CD4-positive, alpha-beta T cell treated with Interleukin-10 for 1 hour (primary cell): ENCODE results near the gene REPS1.

Experiments
- DNase-seq: peaks from one replicate; pipeline ENCODE4 v3.0.0-alpha.2; 2020

REPS1 gene

DNA sequence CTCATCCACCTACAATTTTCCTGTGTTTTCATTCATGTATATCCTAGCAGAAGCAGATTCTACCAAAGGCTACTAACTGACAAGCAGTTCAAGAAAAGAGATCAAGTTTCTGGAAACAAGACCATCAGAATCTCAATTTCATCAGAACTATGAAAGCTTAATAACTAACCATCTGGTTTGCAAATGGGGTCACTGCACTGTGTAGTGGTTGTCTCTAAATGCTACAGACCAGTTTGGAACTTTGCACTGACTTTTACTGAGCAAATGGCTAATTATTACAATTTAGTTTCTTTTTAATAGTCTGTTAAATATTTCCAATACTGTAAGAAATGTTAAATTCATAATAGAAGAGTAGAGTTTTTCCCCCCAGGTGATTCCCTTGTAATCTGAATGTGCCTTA lies 64.5 kb downstream of the REPS1 start:
- DNase-seq, result no peak

GRCh38 chr6:138920906-138921305 lies 67.1 kb downstream of the REPS1 start:
- no peak for DNase-seq

- DNase-seq, result no peak
Observed at GRCh38 chr6:138914701-138915100, 73.4 kb downstream of the REPS1 start.

DNA sequence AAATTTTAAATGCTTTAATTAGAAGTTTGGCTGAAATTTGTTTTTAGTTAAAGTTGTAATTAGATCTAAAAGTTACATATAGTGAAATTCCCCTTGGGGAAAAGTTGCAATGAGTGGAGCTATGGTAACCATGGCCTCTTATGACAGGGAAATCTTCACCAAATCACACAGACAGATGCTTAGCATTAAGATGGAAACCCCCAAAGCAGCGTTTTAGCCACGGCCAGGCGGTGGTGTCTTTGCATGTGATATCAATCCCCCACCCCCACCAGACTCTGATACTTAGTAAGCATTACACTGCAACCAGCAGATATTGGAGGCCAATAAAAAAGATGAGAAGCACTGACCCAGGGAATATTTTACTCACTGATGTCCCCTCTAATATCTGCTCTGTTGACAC lies 75.7 kb downstream of the REPS1 start:
- DNase-seq, result no peak

- no peak for DNase-seq
Observed at GRCh38 chr6:138909975-138910374, 78.1 kb downstream of the REPS1 start.

DNA sequence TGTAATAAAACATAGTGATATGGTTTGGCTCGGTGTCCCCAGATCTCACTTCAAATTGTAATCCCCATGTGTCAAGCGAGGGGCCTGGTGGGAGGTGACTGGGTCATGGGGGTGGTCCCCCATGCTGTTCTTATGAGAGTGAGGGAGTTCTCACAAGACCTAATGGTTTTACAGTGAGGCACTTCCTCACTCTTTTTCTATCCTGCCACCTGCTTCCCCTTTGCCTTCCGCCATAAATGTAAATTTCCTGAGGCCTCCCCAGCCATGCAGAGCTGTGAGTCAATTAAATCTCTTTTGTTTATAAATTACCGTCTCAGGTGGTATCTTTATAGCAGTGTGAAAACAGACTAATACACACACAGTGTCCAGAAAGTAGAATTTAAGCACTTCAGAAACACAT lies 78.5 kb downstream of the REPS1 start:
- no peak for DNase-seq

DNA sequence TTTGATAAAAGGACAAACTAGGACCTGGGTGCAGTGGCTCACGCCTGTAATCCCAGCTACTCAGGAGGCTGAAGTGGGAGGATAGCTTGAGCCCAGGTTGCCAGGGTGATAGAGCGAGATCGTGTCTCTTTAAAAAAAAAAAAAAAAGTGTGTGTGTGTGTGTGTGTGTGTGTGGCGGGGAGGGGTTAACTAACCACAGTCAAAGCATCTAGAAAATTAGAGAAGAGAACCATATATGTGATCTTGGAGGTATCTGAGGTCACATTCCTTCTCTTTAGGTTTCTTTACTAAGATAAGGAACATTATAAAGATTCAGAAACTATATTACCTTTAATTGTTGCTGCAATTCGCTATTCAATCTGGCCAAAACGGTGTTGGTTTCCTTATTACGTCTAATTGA lies 80.9 kb downstream of the REPS1 start:
- DNase-seq, result no peak

- no peak for DNase-seq
Observed at GRCh38 chr6:138897031-138897430, 91.0 kb downstream of the REPS1 start.

- DNase-seq, result no peak
Observed at GRCh38 chr6:138896104-138896756, 91.8 kb downstream of the REPS1 start.

GRCh38 chr6:138891255-138891986 lies 96.6 kb downstream of the REPS1 start:
- no peak for DNase-seq

GRCh38 chr6:138885156-138885819 lies 102.8 kb downstream of the REPS1 start:
- no peak for DNase-seq

DNA sequence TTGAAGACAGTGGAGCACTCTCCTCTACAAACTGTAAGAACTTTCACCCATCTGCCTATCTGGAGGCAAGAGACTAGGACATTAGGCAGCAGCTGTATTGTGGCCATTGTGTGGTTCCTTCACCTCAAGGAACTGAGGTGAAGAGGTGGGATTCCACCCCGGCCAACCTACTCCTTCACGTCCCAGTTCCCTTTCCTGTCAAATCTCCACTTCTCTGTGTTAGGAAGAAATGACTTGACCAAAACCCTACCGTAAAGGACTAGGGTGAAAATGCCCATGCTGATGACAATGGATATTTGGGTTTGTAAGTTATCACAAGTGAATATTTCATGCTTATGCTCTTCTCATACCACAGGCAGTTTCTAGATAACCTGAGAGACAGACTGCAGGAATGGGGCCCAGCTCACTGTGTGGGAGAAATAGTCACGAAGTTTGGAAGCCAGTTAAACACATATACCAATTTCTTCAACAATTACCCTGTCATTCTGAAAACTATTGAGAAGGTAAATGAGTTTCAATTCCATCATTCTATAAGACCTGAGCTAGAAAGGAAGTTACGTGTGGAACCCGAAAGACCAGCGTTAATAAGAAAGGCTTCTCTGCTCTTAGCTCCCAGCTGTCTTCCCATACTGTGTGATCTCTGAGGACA lies 105.6 kb downstream of the REPS1 start:
- DNase-seq, result no peak

GRCh38 chr6:138873191-138873590 lies 114.9 kb downstream of the REPS1 start:
- no peak for DNase-seq

- no peak for DNase-seq
Observed at GRCh38 chr6:138869398-138869797, 118.7 kb downstream of the REPS1 start.

- DNase-seq, result no peak
Observed at GRCh38 chr6:138868181-138868580, 119.9 kb downstream of the REPS1 start.

GRCh38 chr6:138865480-138866109 lies 122.5 kb downstream of the REPS1 start:
- DNase-seq, result no peak

GRCh38 chr6:138864343-138864890 lies 123.6 kb downstream of the REPS1 start:
- DNase-seq, result no peak

- DNase-seq, result no peak
Observed at GRCh38 chr6:138863321-138863720, 124.7 kb downstream of the REPS1 start.

GRCh38 chr6:138862456-138862855 lies 125.6 kb downstream of the REPS1 start:
- DNase-seq, result no peak

DNA sequence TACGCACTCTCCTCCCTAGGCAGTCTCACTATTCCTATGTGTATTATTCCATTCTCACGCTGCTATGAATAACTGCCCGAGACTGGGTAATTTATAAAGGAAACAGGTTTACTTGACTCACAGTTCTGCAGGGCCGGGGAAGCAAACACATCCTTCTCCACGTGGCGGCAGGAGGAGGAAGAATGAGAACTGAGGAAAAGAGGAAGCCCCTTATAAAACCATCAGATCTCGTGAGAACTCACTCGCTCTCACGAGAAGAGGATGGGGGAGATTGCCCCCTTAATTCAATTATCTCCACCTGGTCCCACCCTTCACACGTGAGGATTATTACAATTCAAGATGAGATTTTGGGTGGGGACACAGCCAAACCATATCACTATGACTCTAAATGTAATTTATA lies 130.3 kb downstream of the REPS1 start:
- DNase-seq, result no peak

- no peak for DNase-seq
Observed at GRCh38 chr6:138856654-138857053, 131.4 kb downstream of the REPS1 start.
